ENCODE results near the gene GDPD5. TPM values are rescaled to one million over a fixed set of nuclear protein-coding genes. Genes with fewer than 3 reads are reported as not detected.

The GDPD5 gene
- total and polyA plus RNA-seq, 2 donors (not counting 3 experiments of a cell fraction or from before 2014, with no cell fraction given) = 60.2 to 79.2 TPM

DNA sequence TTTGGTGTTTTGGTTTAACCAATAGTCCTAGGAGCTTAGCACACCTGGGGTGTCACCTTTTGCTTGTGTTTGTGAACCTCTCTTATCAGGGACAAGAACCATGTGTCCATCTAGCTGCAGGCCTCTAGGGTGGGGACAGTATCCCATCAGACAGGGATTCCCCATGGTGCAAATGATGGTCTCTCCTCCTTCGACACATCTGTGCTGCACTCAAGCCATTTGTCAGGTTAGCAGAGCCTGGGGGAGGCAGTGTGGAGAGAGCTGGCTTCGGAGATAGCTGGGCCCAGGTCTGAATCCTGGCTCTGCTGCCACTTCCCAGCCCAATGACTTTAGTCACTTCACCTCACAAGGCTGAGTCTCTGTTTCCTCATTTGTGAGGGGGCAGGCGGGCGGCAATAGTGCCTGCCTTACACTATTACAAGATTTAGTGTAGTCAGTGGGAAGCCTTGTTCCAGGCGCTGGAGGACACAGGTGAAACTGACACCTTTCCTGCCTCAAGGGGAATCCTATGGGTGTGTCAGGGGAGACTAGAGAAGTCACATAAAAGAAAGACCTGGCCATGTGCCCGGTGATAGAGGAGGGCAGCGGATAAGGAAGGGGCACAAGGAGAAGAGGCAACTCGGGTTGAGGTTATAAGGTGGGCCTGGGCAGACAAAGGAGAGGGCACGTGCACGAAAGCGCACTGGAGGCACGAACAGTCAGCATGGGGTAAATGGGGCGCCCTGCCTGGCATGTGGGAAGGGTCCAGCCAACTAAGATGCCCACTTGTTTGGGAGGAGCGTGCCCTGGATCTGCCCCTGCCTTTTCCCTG is 105.3 kb downstream of the GDPD5 start:
- TF ChIP-seq FOS (IDR thresholded peaks at IDR 0.05; ENCODE audit: borderline replicate concordance, insufficient read depth, low read length) (no peak), EZH2 (IDR thresholded peaks at IDR 0.05; ENCODE audit: borderline replicate concordance, low read depth, low read length, severe bottlenecking) (no peak), POLR2A (IDR thresholded peaks at IDR 0.05; ENCODE audit: low read depth, low read length) (no peak), MYC (IDR thresholded peaks at IDR 0.05; ENCODE audit: low read depth, low read length) (no peak), POLR2AphosphoS5 (IDR thresholded peaks at IDR 0.05; ENCODE audit: insufficient read depth, low read depth, low read length) (no peak), JUN (IDR thresholded peaks at IDR 0.05; ENCODE audit: borderline replicate concordance, insufficient read depth, insufficient read length, low read depth) (no peak), GATA2 (IDR thresholded peaks at IDR 0.05; ENCODE audit: insufficient read depth, insufficient read length, low read depth, low read length) (no peak)
- TF ChIP-seq, protein P1, sequence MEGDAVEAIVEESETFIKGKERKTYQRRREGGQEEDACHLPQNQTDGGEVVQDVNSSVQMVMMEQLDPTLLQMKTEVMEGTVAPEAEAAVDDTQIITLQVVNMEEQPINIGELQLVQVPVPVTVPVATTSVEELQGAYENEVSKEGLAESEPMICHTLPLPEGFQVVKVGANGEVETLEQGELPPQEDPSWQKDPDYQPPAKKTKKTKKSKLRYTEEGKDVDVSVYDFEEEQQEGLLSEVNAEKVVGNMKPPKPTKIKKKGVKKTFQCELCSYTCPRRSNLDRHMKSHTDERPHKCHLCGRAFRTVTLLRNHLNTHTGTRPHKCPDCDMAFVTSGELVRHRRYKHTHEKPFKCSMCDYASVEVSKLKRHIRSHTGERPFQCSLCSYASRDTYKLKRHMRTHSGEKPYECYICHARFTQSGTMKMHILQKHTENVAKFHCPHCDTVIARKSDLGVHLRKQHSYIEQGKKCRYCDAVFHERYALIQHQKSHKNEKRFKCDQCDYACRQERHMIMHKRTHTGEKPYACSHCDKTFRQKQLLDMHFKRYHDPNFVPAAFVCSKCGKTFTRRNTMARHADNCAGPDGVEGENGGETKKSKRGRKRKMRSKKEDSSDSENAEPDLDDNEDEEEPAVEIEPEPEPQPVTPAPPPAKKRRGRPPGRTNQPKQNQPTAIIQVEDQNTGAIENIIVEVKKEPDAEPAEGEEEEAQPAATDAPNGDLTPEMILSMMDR (IDR thresholded peaks at IDR 0.05; ENCODE audit: extremely low read depth in 1 of 2, insufficient read depth in 1 of 2, low read depth in 1 of 2, low read length in 2 of 2) = no peak
- TF ChIP-seq, protein P2, sequence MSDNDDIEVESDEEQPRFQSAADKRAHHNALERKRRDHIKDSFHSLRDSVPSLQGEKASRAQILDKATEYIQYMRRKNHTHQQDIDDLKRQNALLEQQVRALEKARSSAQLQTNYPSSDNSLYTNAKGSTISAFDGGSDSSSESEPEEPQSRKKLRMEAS (IDR thresholded peaks at IDR 0.05; ENCODE audit: insufficient read depth, insufficient read length) = no peak
- intact Hi-C loops (cut with micrococcal nuclease) (no loop called here), dilution Hi-C loops (cut with MboI; ENCODE audit: extremely low pct_ligation_motif_present, low sequenced_read_pairs) (no loop called here)
- no TSS peak for BruUV-seq (replicated peaks)
- Histone ChIP-seq H4K20me1 (replicated peaks; ENCODE audit: control insufficient read depth, extremely low read depth, insufficient read depth, low read length) (no peaks in the 10 kb centered on the region), H2AFZ (ENCODE audit: low read depth, low read length) (no peak overlapping the region), H3K79me2 (ENCODE audit: control insufficient read depth, insufficient read depth, low read length) (no peaks in the 10 kb centered on the region), H3K27me3 (ENCODE audit: control insufficient read depth in 2 of 2, insufficient read depth in 2 of 2, low read length in 2 of 2) (no peaks in the 10 kb centered on the region), H3K36me3 (ENCODE audit: control insufficient read depth in 2 of 2, extremely low read depth in 1 of 2, insufficient read depth in 2 of 2, low read length in 2 of 2) (peaks cover 0 to 6% of the 10 kb centered on the region in 2 experiments), H3K9me3 (replicated peaks; ENCODE audit: control insufficient read depth, insufficient read depth, low read length) (no peaks in the 10 kb centered on the region), H3K4me3 (replicated peaks in 1 of 3; ENCODE audit: insufficient read depth in 1 of 3, low read depth in 1 of 3, low read length in 3 of 3) (no peak overlapping the region), H3K4me2 (ENCODE audit: insufficient read depth, low read length) (no peak overlapping the region), H3K9me1 (replicated peaks; ENCODE audit: control insufficient read depth, extremely low read depth, insufficient read depth, low read length) (no peaks in the 10 kb centered on the region), H3K27ac (ENCODE audit: insufficient read depth, low read depth, low read length) (no peak overlapping the region), H3K4me1 (ENCODE audit: control insufficient read depth, extremely low read depth, insufficient read depth, low read length) (peaks cover 23% of the 10 kb centered on the region), H3K9ac (replicated peaks; ENCODE audit: extremely low read depth, insufficient read depth, low read length) (no peak overlapping the region)
- CTCF ChIA-PET = interaction anchor here (5.2 kb wide), 1 partner anchor 13 kb away, joined by 49 read pairs; no protein-coding TSS in a partner anchor
- peak; percentile 40 for FAIRE-seq
- DNase-seq (ENCODE audit: low read depth, low spot score) = no peak
- POLR2A ChIA-PET = no interaction called here

All from endothelial cell of umbilical vein (primary cell).